A673 (cell line): ENCODE results near the gene TLDC2.

Experiments
- CTCF ChIP-seq: fragments of 300-800, 200-600 bp; sonication (generic); conservative IDR thresholded peaks from 2 replicates; pipeline ENCODE4 v1.5.1; 2017; ENCODE audit warnings: low read depth, mild to moderate bottlenecking, antibody characterized with exemption, low read length, moderate library complexity, mixed read lengths
- EZH2 ChIP-seq: fragments of 200-600 bp; sonication (generic); IDR thresholded peaks from 2 replicates; pipeline ENCODE4 v1.6.1; 2017; ENCODE audit warnings: borderline replicate concordance, low read depth, mild to moderate bottlenecking, mixed read lengths, antibody characterized with exemption, low read length; ENCODE audit not compliant: poor library complexity, severe bottlenecking

GRCh38 chr20:36862857-36863668, 12.9 kb upstream of the TLDC2 start:
- no peak for TF ChIP-seq CTCF
- TF ChIP-seq EZH2, result no peak
